ENCODE results near the gene IFT80.

DNA sequence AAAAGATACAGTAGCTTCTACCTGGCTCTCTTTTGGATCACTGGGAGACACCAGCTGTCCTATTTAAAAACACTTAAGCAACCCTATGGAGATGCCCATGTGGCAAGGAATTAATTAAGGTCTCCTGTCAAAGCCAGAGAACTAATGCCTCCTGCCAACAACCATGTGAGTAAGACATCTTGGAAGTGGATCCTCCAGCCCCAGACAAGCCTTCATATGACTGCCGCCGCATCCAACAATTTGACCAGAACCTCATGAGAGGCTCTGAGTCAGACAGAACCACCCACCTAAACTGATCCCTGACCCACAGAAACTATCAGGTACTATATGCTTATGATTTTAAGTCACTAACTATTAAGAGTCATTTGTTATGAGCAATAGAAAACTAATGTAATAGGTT, 22.3 kb downstream of the IFT80 start:
- TF ChIP-seq POLR2A (IDR thresholded peaks at IDR 0.05; ENCODE audit: low read depth, low read length) (no peak), ASH2L (IDR thresholded peaks at IDR 0.05; ENCODE audit: borderline replicate concordance, low read depth) (no peak), POLR2AphosphoS2 (IDR thresholded peaks at IDR 0.05; ENCODE audit: low read depth, low read length) (no peak), HDAC2 (IDR thresholded peaks at IDR 0.05) (no peak), ZNF274 (IDR thresholded peaks at IDR 0.05; ENCODE audit: insufficient read depth, insufficient read length) (no peak), RFX5 (IDR thresholded peaks at IDR 0.05; ENCODE audit: low read depth, low read length) (no peak)
- TF ChIP-seq, protein P1, sequence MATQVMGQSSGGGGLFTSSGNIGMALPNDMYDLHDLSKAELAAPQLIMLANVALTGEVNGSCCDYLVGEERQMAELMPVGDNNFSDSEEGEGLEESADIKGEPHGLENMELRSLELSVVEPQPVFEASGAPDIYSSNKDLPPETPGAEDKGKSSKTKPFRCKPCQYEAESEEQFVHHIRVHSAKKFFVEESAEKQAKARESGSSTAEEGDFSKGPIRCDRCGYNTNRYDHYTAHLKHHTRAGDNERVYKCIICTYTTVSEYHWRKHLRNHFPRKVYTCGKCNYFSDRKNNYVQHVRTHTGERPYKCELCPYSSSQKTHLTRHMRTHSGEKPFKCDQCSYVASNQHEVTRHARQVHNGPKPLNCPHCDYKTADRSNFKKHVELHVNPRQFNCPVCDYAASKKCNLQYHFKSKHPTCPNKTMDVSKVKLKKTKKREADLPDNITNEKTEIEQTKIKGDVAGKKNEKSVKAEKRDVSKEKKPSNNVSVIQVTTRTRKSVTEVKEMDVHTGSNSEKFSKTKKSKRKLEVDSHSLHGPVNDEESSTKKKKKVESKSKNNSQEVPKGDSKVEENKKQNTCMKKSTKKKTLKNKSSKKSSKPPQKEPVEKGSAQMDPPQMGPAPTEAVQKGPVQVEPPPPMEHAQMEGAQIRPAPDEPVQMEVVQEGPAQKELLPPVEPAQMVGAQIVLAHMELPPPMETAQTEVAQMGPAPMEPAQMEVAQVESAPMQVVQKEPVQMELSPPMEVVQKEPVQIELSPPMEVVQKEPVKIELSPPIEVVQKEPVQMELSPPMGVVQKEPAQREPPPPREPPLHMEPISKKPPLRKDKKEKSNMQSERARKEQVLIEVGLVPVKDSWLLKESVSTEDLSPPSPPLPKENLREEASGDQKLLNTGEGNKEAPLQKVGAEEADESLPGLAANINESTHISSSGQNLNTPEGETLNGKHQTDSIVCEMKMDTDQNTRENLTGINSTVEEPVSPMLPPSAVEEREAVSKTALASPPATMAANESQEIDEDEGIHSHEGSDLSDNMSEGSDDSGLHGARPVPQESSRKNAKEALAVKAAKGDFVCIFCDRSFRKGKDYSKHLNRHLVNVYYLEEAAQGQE (IDR thresholded peaks at IDR 0.05; ENCODE audit: low read depth, low read length): no peak
- TF ChIP-seq, protein P2, sequence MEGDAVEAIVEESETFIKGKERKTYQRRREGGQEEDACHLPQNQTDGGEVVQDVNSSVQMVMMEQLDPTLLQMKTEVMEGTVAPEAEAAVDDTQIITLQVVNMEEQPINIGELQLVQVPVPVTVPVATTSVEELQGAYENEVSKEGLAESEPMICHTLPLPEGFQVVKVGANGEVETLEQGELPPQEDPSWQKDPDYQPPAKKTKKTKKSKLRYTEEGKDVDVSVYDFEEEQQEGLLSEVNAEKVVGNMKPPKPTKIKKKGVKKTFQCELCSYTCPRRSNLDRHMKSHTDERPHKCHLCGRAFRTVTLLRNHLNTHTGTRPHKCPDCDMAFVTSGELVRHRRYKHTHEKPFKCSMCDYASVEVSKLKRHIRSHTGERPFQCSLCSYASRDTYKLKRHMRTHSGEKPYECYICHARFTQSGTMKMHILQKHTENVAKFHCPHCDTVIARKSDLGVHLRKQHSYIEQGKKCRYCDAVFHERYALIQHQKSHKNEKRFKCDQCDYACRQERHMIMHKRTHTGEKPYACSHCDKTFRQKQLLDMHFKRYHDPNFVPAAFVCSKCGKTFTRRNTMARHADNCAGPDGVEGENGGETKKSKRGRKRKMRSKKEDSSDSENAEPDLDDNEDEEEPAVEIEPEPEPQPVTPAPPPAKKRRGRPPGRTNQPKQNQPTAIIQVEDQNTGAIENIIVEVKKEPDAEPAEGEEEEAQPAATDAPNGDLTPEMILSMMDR (IDR thresholded peaks at IDR 0.05 in 2 of 3, conservative IDR thresholded peaks at IDR 0.05 in 1 of 3; ENCODE audit: control insufficient read depth in 2 of 3, extremely low read depth in 1 of 3, insufficient read depth in 1 of 3, low read depth in 3 of 3, low read length in 3 of 3): no peak
- TF ChIP-seq, protein P3, sequence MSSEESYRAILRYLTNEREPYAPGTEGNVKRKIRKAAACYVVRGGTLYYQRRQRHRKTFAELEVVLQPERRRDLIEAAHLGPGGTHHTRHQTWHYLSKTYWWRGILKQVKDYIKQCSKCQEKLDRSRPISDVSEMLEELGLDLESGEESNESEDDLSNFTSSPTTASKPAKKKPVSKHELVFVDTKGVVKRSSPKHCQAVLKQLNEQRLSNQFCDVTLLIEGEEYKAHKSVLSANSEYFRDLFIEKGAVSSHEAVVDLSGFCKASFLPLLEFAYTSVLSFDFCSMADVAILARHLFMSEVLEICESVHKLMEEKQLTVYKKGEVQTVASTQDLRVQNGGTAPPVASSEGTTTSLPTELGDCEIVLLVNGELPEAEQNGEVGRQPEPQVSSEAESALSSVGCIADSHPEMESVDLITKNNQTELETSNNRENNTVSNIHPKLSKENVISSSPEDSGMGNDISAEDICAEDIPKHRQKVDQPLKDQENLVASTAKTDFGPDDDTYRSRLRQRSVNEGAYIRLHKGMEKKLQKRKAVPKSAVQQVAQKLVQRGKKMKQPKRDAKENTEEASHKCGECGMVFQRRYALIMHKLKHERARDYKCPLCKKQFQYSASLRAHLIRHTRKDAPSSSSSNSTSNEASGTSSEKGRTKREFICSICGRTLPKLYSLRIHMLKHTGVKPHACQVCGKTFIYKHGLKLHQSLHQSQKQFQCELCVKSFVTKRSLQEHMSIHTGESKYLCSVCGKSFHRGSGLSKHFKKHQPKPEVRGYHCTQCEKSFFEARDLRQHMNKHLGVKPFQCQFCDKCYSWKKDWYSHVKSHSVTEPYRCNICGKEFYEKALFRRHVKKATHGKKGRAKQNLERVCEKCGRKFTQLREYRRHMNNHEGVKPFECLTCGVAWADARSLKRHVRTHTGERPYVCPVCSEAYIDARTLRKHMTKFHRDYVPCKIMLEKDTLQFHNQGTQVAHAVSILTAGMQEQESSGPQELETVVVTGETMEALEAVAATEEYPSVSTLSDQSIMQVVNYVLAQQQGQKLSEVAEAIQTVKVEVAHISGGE (CRISPR knock-in tag; IDR thresholded peaks at IDR 0.05): no peak
- TF ChIP-seq, protein P4, sequence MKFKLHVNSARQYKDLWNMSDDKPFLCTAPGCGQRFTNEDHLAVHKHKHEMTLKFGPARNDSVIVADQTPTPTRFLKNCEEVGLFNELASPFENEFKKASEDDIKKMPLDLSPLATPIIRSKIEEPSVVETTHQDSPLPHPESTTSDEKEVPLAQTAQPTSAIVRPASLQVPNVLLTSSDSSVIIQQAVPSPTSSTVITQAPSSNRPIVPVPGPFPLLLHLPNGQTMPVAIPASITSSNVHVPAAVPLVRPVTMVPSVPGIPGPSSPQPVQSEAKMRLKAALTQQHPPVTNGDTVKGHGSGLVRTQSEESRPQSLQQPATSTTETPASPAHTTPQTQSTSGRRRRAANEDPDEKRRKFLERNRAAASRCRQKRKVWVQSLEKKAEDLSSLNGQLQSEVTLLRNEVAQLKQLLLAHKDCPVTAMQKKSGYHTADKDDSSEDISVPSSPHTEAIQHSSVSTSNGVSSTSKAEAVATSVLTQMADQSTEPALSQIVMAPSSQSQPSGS (IDR thresholded peaks at IDR 0.05; ENCODE audit: low read length): no peak

Measured in GM12878 (cell line).